ENCODE measurements around the gene WNT4. TPM values are rescaled to one million over a fixed set of nuclear protein-coding genes. Genes with fewer than 3 reads are reported as not detected.

The WNT4 gene
- total and polyA plus RNA-seq, 2 donors (not counting 1 experiment from before 2014, with no cell fraction given): not detected

DNA sequence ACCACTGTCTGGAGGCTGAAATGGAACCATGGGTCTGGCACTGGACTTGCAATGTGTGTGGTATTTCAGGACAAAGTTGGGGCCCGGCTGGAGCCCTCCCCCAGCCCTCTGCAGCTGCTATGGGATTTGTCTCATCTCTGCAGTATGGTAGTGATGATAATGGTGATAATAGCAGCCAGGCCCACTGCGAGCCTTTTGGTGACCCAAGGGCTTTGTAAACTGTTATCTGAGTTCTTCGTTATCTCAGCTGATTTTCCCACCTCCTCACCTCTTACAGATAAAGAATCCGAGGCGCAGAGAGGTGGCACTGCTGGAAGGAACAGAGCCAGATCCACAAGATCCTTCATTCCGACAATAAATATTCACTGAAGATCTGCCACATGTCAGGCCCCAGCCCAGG is 11.7 kb upstream of the WNT4 start:
- no peaks in the 10 kb centered on the region for H3K9me3 Mint-ChIP-seq (ENCODE audit: insufficient read depth)
- intact Hi-C loops (cut with micrococcal nuclease): no loop called here
- CTCF ChIA-PET: no interaction called here

DNA sequence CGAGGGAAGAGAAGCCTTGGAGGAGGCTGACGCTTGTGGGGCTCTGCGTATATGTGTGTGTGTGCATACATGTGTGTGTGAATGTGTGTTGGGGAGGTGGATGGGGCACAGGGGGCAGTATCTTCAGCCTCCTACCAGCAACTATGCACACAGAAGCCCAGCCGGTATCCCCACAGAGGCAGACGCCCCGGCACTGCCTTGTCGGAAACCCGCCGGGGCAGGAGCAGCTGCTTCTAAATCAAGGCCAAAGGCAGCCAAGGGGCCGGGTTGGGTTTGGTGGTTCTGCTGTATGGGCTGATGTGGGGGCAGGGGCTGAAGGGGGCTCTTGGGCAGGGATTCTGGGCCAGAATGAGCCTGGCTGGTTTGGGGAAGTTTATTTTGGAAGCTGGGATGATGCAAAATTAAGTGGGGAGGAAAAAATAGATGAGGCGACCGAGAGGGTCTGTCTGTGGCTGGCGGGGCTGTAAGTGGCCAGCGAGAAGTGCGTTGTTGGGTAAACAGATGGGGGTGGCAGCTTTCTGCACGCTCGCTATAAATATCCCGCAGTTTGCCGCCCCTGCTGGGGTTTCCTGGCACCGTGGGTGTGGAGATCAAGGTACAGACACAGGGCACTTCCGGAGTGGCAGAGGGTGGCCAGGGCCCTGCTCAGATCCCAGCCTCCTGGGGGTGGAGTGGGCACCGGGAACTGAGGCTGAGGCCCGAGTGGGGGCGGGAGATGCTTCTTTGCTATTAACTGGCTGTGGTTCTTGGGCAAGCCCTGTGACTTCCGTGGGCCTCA is 11.0 kb upstream of the WNT4 start:
- WGBS (ENCODE audit: insufficient coverage): 86% methylated on average over 21 of the region's 25 CpGs
- Histone ChIP-seq H3K27ac (ENCODE audit: low read length in 2 of 2) (no peak overlapping the region), H3K4me3 (ENCODE audit: control extremely low read depth in 1 of 5, extremely low read depth in 1 of 5, insufficient read depth in 1 of 5, low read depth in 2 of 5, low read length in 4 of 5) (no peak overlapping the region), H3K4me1 (ENCODE audit: control insufficient read depth in 2 of 2, insufficient read depth in 2 of 2, low read length in 2 of 2) (no peaks in the 10 kb centered on the region), H4K20me1 (ENCODE audit: control insufficient read depth, insufficient read depth, low read length, poor library complexity, severe bottlenecking) (no peaks in the 10 kb centered on the region), H3K9ac (ENCODE audit: low read length) (no peak overlapping the region), H3K79me2 (ENCODE audit: control insufficient read depth, insufficient read depth, low read length) (no peaks in the 10 kb centered on the region), H2AFZ (ENCODE audit: insufficient read depth, low read depth, low read length, poor library complexity, severe bottlenecking) (no peak overlapping the region), H3K27me3 (replicated peaks in 1 of 4; ENCODE audit: control extremely low read depth in 1 of 4, control insufficient read depth in 3 of 4, insufficient read depth in 4 of 4, low read length in 3 of 4) (peaks cover 0 to 7% (median 2%) of the 10 kb centered on the region in 4 experiments), H3K4me2 (replicated peaks; ENCODE audit: low read depth, low read length, poor library complexity, severe bottlenecking) (no peak overlapping the region), H3K36me3 (replicated peaks in 1 of 2; ENCODE audit: control extremely low read depth in 1 of 2, control insufficient read depth in 1 of 2, extremely low read depth in 1 of 2, insufficient read depth in 2 of 2, low read length in 1 of 2) (no peaks in the 10 kb centered on the region), H3K9me3 (ENCODE audit: control extremely low read depth in 1 of 3, control insufficient read depth in 2 of 3, insufficient read depth in 1 of 3, low read length in 2 of 3) (no peaks in the 10 kb centered on the region)
- ATAC-seq (ENCODE audit: low read depth) (no peak), DNase-seq (no peak)
- intact Hi-C loops (cut with micrococcal nuclease): no loop called here
- H3K4me1 Mint-ChIP-seq: no peaks in the 10 kb centered on the region
- POLR2A ChIA-PET: no interaction called here
- H3K4me3 Mint-ChIP-seq: no peak overlapping the region
- no peak for TF ChIP-seq EZH2 (IDR thresholded peaks at IDR 0.05; ENCODE audit: borderline replicate concordance, insufficient read depth, low read depth, low read length, poor library complexity, severe bottlenecking)
- TF ChIP-seq, protein P1, sequence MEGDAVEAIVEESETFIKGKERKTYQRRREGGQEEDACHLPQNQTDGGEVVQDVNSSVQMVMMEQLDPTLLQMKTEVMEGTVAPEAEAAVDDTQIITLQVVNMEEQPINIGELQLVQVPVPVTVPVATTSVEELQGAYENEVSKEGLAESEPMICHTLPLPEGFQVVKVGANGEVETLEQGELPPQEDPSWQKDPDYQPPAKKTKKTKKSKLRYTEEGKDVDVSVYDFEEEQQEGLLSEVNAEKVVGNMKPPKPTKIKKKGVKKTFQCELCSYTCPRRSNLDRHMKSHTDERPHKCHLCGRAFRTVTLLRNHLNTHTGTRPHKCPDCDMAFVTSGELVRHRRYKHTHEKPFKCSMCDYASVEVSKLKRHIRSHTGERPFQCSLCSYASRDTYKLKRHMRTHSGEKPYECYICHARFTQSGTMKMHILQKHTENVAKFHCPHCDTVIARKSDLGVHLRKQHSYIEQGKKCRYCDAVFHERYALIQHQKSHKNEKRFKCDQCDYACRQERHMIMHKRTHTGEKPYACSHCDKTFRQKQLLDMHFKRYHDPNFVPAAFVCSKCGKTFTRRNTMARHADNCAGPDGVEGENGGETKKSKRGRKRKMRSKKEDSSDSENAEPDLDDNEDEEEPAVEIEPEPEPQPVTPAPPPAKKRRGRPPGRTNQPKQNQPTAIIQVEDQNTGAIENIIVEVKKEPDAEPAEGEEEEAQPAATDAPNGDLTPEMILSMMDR (IDR thresholded peaks at IDR 0.05): no peak
- H3K27me3 Mint-ChIP-seq: peaks cover 26% of the 10 kb centered on the region
- H3K9me3 Mint-ChIP-seq (ENCODE audit: insufficient read depth): no peaks in the 10 kb centered on the region
- CTCF ChIA-PET: no interaction called here
- H3K27ac Mint-ChIP-seq: no peak overlapping the region

More for the DNA sequence above, 11.7 kb upstream of the WNT4 start:
- no peak overlapping the region for H3K4me3 Mint-ChIP-seq
- Histone ChIP-seq H3K79me2 (ENCODE audit: control insufficient read depth, insufficient read depth, low read length) (no peaks in the 10 kb centered on the region), H3K4me1 (ENCODE audit: control insufficient read depth in 2 of 2, insufficient read depth in 2 of 2, low read length in 2 of 2) (no peaks in the 10 kb centered on the region), H3K4me2 (replicated peaks; ENCODE audit: low read depth, low read length, poor library complexity, severe bottlenecking) (no peak overlapping the region), H3K27ac (ENCODE audit: low read length in 2 of 2) (no peak overlapping the region), H3K9me3 (ENCODE audit: control extremely low read depth in 1 of 3, control insufficient read depth in 2 of 3, insufficient read depth in 1 of 3, low read length in 2 of 3) (no peaks in the 10 kb centered on the region), H3K4me3 (ENCODE audit: control extremely low read depth in 1 of 5, extremely low read depth in 1 of 5, insufficient read depth in 1 of 5, low read depth in 2 of 5, low read length in 4 of 5) (no peak overlapping the region), H3K36me3 (replicated peaks in 1 of 2; ENCODE audit: control extremely low read depth in 1 of 2, control insufficient read depth in 1 of 2, extremely low read depth in 1 of 2, insufficient read depth in 2 of 2, low read length in 1 of 2) (no peaks in the 10 kb centered on the region), H4K20me1 (ENCODE audit: control insufficient read depth, insufficient read depth, low read length, poor library complexity, severe bottlenecking) (no peaks in the 10 kb centered on the region), H3K9ac (ENCODE audit: low read length) (no peak overlapping the region), H3K27me3 (replicated peaks in 1 of 4; ENCODE audit: control extremely low read depth in 1 of 4, control insufficient read depth in 3 of 4, insufficient read depth in 4 of 4, low read length in 3 of 4) (peaks cover 0 to 4% (median 0%) of the 10 kb centered on the region in 4 experiments), H2AFZ (ENCODE audit: insufficient read depth, low read depth, low read length, poor library complexity, severe bottlenecking) (no peak overlapping the region)
- TF ChIP-seq EZH2 (IDR thresholded peaks at IDR 0.05; ENCODE audit: borderline replicate concordance, insufficient read depth, low read depth, low read length, poor library complexity, severe bottlenecking): no peak
- TF ChIP-seq, protein P1 (IDR thresholded peaks at IDR 0.05): no peak
- WGBS (ENCODE audit: insufficient coverage): 80% methylated on average over 1 of the region's 6 CpGs
- POLR2A ChIA-PET: no interaction called here
- H3K27ac Mint-ChIP-seq: no peak overlapping the region
- ATAC-seq (ENCODE audit: low read depth) (no peak), DNase-seq (no peak)
- H3K4me1 Mint-ChIP-seq: no peaks in the 10 kb centered on the region
- peaks cover 20% of the 10 kb centered on the region for H3K27me3 Mint-ChIP-seq
